Naive thymus-derived CD8-positive, alpha-beta T cell (primary cell): ENCODE results near the gene BRSK2. TPM values are rescaled to one million over a fixed set of nuclear protein-coding genes. Genes with fewer than 3 reads are reported as not detected.

Experiments used
- ATAC-seq, 2 donors: fragments of 150-1000 bp; cut with Tn5 transposase in 1 of 2; sonication (Bioruptor Pico), chemical (Tn5 transposase) in 1 of 2; 1 replicate in 1 of 2; 2 replicates in 1 of 2; pipeline ENCODE4 v1.10.0; 2021; ENCODE audit warnings: mild to moderate bottlenecking in 2 of 2, moderate library complexity in 2 of 2
- POLR2A ChIA-PET: fragments of 350-600 bp; sonication (Branson Sonifier 250); formaldehyde crosslinking; loops from one replicate; lab custom pipeline; 2021; ENCODE audit warnings: antibody characterized with exemption; lab: Charles Lee
- DNase-seq, 10 donors: peaks; one replicate each; pipeline versions ENCODE4 v3.0.0 to v3.0.0-alpha.2; 2020 to 2022
- H3K27ac Mint-ChIP-seq, 10 donors: one replicate each; pipeline ENCODE4 v1.8.0; 2020 to 2022; ENCODE audit warnings: mild to moderate bottlenecking in 10 of 10, mixed read lengths in 10 of 10, moderate library complexity in 4 of 10, inconsistent platforms in 1 of 10
- H3K27me3 Mint-ChIP-seq, 5 donors: one replicate each; pipeline ENCODE4 v1.8.0; 2021 to 2022; ENCODE audit warnings: mixed read lengths in 5 of 5
- H3K36me3 Mint-ChIP-seq, 3 donors: one replicate each; pipeline ENCODE4 v1.8.0; 2020 to 2022; ENCODE audit warnings: mixed read lengths in 3 of 3, mild to moderate bottlenecking in 2 of 3, inconsistent platforms in 1 of 3
- H3K4me1 Mint-ChIP-seq, 4 donors: one replicate each; pipeline ENCODE4 v1.8.0; 2021 to 2022; ENCODE audit warnings: mixed read lengths in 4 of 4
- H3K4me3 Mint-ChIP-seq, 10 donors: one replicate each; pipeline ENCODE4 v1.8.0; 2020 to 2022; ENCODE audit warnings: mild to moderate bottlenecking in 10 of 10, mixed read lengths in 10 of 10, moderate library complexity in 6 of 10, inconsistent platforms in 1 of 10
- H3K9me3 Mint-ChIP-seq, 9 donors: one replicate each; pipeline ENCODE4 v1.8.0; 2020 to 2022; ENCODE audit warnings: mixed read lengths in 9 of 9, mild to moderate bottlenecking in 3 of 9, inconsistent platforms in 1 of 9, moderate library complexity in 1 of 9
- polyA plus RNA-seq, 3 donors: library from polyadenylated mRNA; unstranded; fragments of 300-500 nt; fragmentation: Illumina TruSeq; gene quantifications; one replicate each; pipeline ENCODE4 v1.2.3, GENCODE V29; 2021
- total RNA-seq, 8 experiments: library from RNA in 2 of 8; stranded (reverse) in 2 of 8; gene quantifications; one replicate each; pipeline ENCODE4 v1.2.3 and lab custom pipeline; 2021 to 2026

Gene BRSK2
- total and polyA plus RNA-seq, 5 experiments from 2014 or later, result 0.42 to 1.3 TPM; not detected in 3

DNA sequence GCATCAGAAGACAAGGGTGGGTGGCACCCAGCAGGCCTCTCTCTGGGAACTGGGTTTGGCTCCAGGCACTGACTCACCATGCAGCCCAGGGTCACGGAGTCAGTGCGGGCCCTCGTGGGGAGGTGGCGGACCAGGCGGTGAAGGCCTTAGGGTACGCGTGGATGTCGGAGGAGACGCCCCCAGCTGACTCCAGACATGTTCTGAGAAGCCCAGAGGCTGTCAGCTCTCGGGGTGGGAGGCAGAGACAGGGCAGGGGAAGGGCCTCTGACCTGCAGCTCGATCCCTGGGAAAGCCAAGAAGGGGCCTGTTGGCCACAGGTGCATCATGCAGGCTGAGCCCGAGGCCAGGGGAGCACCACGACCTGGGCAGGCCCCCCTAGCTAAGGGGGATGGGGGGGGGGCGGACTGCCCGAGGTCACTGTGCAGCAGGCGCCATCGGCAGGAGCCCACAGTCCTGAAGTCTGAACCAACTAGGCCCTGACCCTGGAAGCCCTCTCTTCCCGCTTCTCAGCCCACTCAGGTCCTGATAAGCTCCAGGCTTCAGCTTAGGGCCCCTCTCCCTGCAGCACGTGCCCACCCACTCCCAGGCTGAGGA is 78.8 kb downstream of the BRSK2 start:
- Mint-ChIP-seq H3K9me3 (peaks cover 0 to 2% (median 0%) of the 10 kb centered on the region in 9 donors), H3K27me3 (no peaks in the 10 kb centered on the region), H3K27ac (no peak overlapping the region), H3K4me3 (no peak overlapping the region), H3K4me1 (peaks cover 0 to 8% (median 4%) of the 10 kb centered on the region in 4 donors), H3K36me3 (peaks cover 0 to 7% (median 5%) of the 10 kb centered on the region in 3 donors)
- no peak for ATAC-seq
- POLR2A ChIA-PET, result no interaction called here
- DNase-seq, result no peak

- no peak for DNase-seq
- no peak for ATAC-seq
Measured at GRCh38 chr11:1469287-1469910, 79.7 kb downstream of the BRSK2 start.

DNA sequence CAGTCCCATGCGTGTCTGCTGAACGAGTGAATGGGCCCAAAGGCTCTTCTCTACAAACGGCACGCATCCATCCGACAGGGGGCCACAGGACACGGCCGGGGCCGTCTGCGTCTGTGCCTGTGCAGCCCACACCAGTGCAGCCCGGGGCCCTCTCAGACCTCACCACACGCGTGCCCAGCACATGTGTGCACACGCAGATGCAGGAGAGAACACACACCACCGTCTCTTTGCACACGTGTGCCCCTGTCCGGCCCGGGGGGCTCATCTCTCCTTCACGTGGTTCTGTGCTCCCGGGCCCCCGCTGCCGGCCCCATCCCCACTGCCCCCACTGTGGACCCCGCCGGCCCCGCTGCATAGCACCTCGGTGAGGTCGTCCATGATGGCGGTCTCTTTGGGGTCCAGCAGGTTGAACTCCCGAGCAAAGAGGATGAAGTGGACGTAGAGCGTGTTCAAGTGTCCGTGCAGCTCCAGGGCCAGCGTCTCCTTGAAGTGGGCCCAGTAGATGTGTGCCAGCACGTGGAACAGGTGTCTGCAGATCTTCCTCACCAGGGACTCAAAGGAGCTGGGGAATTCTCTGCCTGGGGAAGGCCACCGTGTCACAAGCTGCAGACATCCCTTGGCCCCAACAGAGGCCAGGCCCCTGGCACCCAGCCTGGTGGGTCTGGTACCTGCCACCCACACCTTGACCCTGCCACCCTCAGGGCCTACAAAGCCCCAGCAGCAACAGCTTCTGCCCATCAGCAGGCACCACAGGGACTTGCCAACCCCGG is 80.4 kb downstream of the BRSK2 start:
- H3K27me3 Mint-ChIP-seq, result no peaks in the 10 kb centered on the region
- H3K9me3 Mint-ChIP-seq, result peaks cover 0 to 2% (median 0%) of the 10 kb centered on the region in 9 donors
- ATAC-seq (no peak), DNase-seq (no peak)
- peaks cover 0 to 17% (median 16%) of the 10 kb centered on the region in 3 donors for H3K36me3 Mint-ChIP-seq
- H3K27ac Mint-ChIP-seq, result no peak overlapping the region
- H3K4me1 Mint-ChIP-seq, result peaks cover 0 to 8% (median 4%) of the 10 kb centered on the region in 4 donors
- H3K4me3 Mint-ChIP-seq, result no peak overlapping the region
- POLR2A ChIA-PET, result no interaction called here

More at GRCh38 chr11:1469287-1469910, 79.7 kb downstream of the BRSK2 start:
- Mint-ChIP-seq H3K4me1 (peaks cover 0 to 8% (median 4%) of the 10 kb centered on the region in 4 donors), H3K27ac (peak overlapping the region in 1 of 10 donors; percentile 36), H3K9me3 (peaks cover 0 to 2% (median 0%) of the 10 kb centered on the region in 9 donors), H3K4me3 (no peak overlapping the region), H3K27me3 (no peaks in the 10 kb centered on the region), H3K36me3 (peaks cover 0 to 12% (median 10%) of the 10 kb centered on the region in 3 donors)
- POLR2A ChIA-PET, result no interaction called here

DNA sequence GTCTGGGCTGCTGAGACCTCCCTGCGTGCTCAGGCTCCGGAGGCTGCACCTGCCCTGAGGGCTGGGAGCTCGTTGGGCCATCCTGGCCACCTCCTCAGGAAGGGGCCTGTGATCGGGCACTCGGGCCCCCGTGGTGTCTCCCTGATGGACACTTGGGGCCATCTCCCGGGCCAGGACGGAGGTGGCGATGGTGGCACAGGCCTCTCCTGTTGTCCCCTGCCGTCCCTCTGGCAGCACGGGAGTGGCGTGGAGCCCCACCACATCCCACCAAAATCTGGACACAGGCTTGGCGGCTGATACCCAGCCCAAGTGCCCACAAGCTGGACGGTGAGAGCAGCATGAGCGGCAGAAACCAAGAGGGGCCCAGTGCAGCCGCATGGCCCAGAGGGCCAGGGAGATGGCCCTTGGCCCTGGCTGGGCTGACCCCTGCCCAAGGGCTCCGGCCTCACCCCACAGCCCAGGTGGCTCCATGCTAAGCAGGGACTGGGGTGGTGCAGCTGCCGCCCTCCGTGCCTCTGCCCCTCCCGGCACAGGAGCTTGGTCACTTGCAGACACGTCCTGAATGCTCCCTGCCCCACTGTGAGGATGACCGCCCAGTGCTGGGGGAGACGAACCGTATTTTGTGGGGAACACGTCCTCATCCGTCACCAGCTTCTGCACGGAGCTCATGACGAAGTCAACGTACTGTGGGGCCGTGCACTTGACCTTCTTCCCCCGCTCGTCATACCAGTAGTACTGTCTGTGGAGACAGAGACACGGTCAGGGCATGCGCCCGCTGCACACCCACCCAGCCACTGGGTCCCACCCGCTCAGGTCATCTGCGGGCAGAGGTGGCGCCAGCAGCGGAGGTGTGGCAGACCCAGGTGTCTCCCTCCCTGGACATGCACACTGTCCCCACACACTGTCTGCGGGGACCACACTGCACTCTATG is 81.2 kb downstream of the BRSK2 start:
- H3K9me3 Mint-ChIP-seq, result peaks cover 0 to 2% (median 0%) of the 10 kb centered on the region in 9 donors
- H3K4me3 Mint-ChIP-seq, result no peak overlapping the region
- H3K27me3 Mint-ChIP-seq, result no peaks in the 10 kb centered on the region
- H3K36me3 Mint-ChIP-seq, result peaks cover 0 to 25% (median 14%) of the 10 kb centered on the region in 3 donors
- no peak overlapping the region for H3K27ac Mint-ChIP-seq
- ATAC-seq (no peak), DNase-seq (no peak)
- POLR2A ChIA-PET, result no interaction called here
- peaks cover 0 to 8% (median 4%) of the 10 kb centered on the region in 4 donors for H3K4me1 Mint-ChIP-seq

- H3K4me1 Mint-ChIP-seq, result peaks cover 0 to 8% (median 4%) of the 10 kb centered on the region in 4 donors
- POLR2A ChIA-PET, result no interaction called here
- no peaks in the 10 kb centered on the region for H3K27me3 Mint-ChIP-seq
- DNase-seq (no peak), ATAC-seq (no peak)
- no peak overlapping the region for H3K4me3 Mint-ChIP-seq
- H3K27ac Mint-ChIP-seq, result peak overlapping the region in 2 of 10 donors; percentile 29 to 31
- H3K36me3 Mint-ChIP-seq, result peaks cover 0 to 32% (median 15%) of the 10 kb centered on the region in 3 donors
- H3K9me3 Mint-ChIP-seq, result peaks cover 0 to 2% (median 0%) of the 10 kb centered on the region in 9 donors
Measured at GRCh38 chr11:1471736-1472135, 82.0 kb downstream of the BRSK2 start.

DNA sequence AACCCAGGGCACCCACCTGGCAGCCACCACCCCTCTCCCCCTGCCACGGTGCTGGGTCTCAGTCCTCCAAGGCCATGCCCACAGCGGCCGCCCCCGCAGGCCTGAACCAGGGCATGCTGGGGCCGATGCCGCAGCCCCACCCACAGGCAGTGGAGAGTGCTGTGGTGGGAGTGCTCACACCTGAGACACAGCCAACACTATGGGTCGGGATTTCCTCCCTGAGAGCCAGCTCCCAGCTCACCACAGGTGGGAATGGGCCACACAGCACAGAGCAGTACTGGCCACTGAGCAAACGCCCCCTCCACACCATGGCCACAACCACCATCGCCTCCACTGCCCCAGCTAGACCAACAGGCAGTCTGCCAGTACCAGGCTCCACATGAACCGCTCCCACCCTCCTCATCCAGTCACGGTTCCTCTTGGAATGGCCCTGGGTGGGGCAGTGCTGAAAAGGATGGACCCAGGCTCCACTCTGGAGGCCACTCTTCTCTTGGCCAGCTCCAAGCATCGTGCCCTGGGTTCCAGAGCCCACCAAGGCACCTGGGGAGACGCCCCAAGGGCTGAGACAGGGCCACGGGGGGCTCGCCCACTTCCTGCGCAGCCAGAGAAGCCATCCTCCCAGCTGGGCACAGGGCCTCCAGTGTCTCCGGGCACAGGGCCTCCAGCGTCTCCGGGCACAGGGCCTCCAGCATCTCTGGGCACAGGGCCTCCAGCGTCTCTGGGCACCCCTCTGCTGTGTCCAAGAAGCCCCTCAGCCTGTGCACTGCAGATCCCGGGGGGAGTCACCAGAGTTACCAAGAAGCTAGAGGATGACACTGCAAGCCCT is 82.7 kb downstream of the BRSK2 start:
- H3K27ac Mint-ChIP-seq, result no peak overlapping the region
- H3K4me1 Mint-ChIP-seq, result peaks cover 0 to 2% (median under 1%) of the 10 kb centered on the region in 4 donors
- POLR2A ChIA-PET, result no interaction called here
- no peaks in the 10 kb centered on the region for H3K27me3 Mint-ChIP-seq
- no peak overlapping the region for H3K4me3 Mint-ChIP-seq
- peaks cover 0 to 39% (median 12%) of the 10 kb centered on the region in 3 donors for H3K36me3 Mint-ChIP-seq
- DNase-seq (peak in 1 of 10 donors; percentile 30), ATAC-seq (no peak)
- no peaks in the 10 kb centered on the region for H3K9me3 Mint-ChIP-seq

GRCh38 chr11:1473011-1473628 is 83.4 kb downstream of the BRSK2 start:
- Mint-ChIP-seq H3K36me3 (peaks cover 0 to 43% (median 17%) of the 10 kb centered on the region in 3 donors), H3K27me3 (no peaks in the 10 kb centered on the region), H3K27ac (peak overlapping the region in 1 of 10 donors; percentile 15), H3K4me1 (peaks cover 0 to 2% (median 0%) of the 10 kb centered on the region in 4 donors), H3K4me3 (no peak overlapping the region), H3K9me3 (no peaks in the 10 kb centered on the region)
- DNase-seq (peak in 1 of 10 donors; percentile 51), ATAC-seq (no peak)
- POLR2A ChIA-PET, result no interaction called here

DNA sequence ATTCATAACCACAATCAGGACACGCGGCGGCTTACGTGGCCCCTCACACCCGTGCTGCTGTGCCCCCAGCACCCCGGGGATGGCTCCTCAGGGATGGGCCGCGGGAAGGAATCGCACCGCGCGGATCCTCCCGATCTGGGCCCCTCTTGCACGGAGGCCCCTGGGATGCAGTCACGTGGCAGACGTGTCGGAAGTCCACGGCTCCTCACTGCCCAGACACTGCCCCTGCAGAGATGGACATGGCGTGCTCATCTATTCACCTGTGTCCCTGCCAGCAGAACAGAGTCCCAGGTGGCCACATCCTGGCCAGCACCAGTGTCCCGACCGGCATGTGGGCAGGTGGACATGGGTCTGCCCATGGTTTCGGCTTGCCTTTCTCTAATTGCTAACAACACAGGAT is 84.1 kb downstream of the BRSK2 start:
- peak in 1 of 10 donors; percentile 24 for DNase-seq
- peak overlapping the region in 1 of 10 donors; percentile 24 for H3K27ac Mint-ChIP-seq
- peaks cover 0 to 49% (median 19%) of the 10 kb centered on the region in 3 donors for H3K36me3 Mint-ChIP-seq
- H3K4me3 Mint-ChIP-seq, result no peak overlapping the region
- H3K27me3 Mint-ChIP-seq, result no peaks in the 10 kb centered on the region
- H3K4me1 Mint-ChIP-seq, result peaks cover 0 to 5% (median 2%) of the 10 kb centered on the region in 4 donors
- no peak for ATAC-seq
- H3K9me3 Mint-ChIP-seq, result no peaks in the 10 kb centered on the region
- POLR2A ChIA-PET, result no interaction called here

- H3K4me1 Mint-ChIP-seq, result peaks cover 3 to 10% (median 7%) of the 10 kb centered on the region in 4 donors
Measured at GRCh38 chr11:1475841-1476240, 86.1 kb downstream of the BRSK2 start.

GRCh38 chr11:1476940-1477736 is 87.4 kb downstream of the BRSK2 start:
- POLR2A ChIA-PET, result interaction anchor here (0.6 kb wide), 1 partner anchor 27 kb away, joined by 3 read pairs; no protein-coding TSS in a partner anchor
- no peak for DNase-seq
- ATAC-seq, result no peak
- peaks cover 3 to 12% (median 7%) of the 10 kb centered on the region in 4 donors for H3K4me1 Mint-ChIP-seq
- H3K27ac Mint-ChIP-seq, result no peak overlapping the region
- H3K27me3 Mint-ChIP-seq, result no peaks in the 10 kb centered on the region
- H3K9me3 Mint-ChIP-seq, result no peaks in the 10 kb centered on the region
- peaks cover 0 to 54% (median 19%) of the 10 kb centered on the region in 3 donors for H3K36me3 Mint-ChIP-seq
- no peak overlapping the region for H3K4me3 Mint-ChIP-seq

More at GRCh38 chr11:1475841-1476240, 86.1 kb downstream of the BRSK2 start:
- Mint-ChIP-seq H3K27me3 (no peaks in the 10 kb centered on the region), H3K27ac (no peak overlapping the region), H3K36me3 (peaks cover 0 to 57% (median 19%) of the 10 kb centered on the region in 3 donors), H3K9me3 (no peaks in the 10 kb centered on the region), H3K4me3 (no peak overlapping the region)
- ATAC-seq (no peak), DNase-seq (no peak)
- POLR2A ChIA-PET, result no interaction called here
